Stomach smooth muscle (tissue), 2 donors: ENCODE measurements around the gene TMED8.
"Not testable (repeated sequence)": the region's sequence is repeated elsewhere in the genome, so short reads cannot be mapped to it uniquely, and the experiment has no call there.

Experiments used
- H3K27ac ChIP-seq: one replicate; pipeline ENCODE4 v1.7.0; 2013; ENCODE audit warnings: mild to moderate bottlenecking, low read length, inconsistent platforms
- H3K27me3 ChIP-seq, 2 donors: one replicate each; pipeline ENCODE4 v1.7.0; 2013; ENCODE audit warnings: low read length in 2 of 2; ENCODE audit not compliant: insufficient read depth in 2 of 2, control insufficient read depth in 1 of 2
- H3K36me3 ChIP-seq, 2 donors: one replicate each; pipeline ENCODE4 v1.7.0; 2013; ENCODE audit warnings: low read length in 2 of 2; ENCODE audit not compliant: control insufficient read depth in 2 of 2, insufficient read depth in 2 of 2
- H3K4me1 ChIP-seq: one replicate; pipeline ENCODE4 v1.7.0; 2013; ENCODE audit warnings: low read length; ENCODE audit not compliant: control insufficient read depth, insufficient read depth
- H3K4me3 ChIP-seq, 2 donors: one replicate each; pipeline ENCODE4 v1.7.0; 2013; ENCODE audit warnings: low read length in 2 of 2
- H3K9ac ChIP-seq, 2 donors: one replicate each; pipeline ENCODE4 v1.7.0; 2013; ENCODE audit warnings: low read length in 2 of 2, mild to moderate bottlenecking in 1 of 2
- H3K9me3 ChIP-seq, 2 donors: one replicate each; pipeline ENCODE4 v1.7.0; 2013; ENCODE audit warnings: low read length in 2 of 2; ENCODE audit not compliant: control insufficient read depth in 2 of 2
- donor health status: healthy.
- donor health status: Pancreatic carcinoma.

TMED8 gene, protein sequence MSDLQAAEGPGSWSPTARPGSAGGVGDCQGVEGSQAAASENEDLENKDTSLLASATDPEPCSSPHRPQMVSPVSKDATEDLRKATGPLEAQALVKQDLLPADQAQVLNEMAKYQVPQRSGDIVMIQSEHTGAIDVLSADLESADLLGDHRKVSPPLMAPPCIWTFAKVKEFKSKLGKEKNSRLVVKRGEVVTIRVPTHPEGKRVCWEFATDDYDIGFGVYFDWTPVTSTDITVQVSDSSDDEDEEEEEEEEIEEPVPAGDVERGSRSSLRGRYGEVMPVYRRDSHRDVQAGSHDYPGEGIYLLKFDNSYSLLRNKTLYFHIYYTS

GRCh38 chr14:77376771-77377501 is at the start of gene TMED8, which contains the start of gene SAMD15:
TSS of gene TMED8 (minus strand) at chr14:77377094. CDS start at chr14:77377053, 41 bp downstream.
TSS of gene SAMD15 (plus strand) at chr14:77377379. CDS start at chr14:77377419, 40 bp downstream.
- H3K27ac ChIP-seq = peak within 1 kb of the TSS; percentile 66
- H3K4me1 ChIP-seq = peaks cover 13% of the 10 kb centered on the region
- H3K27me3 ChIP-seq = no peaks in the 10 kb centered on the region
- H3K9ac ChIP-seq = peak within 1 kb of the TSS; percentile 82 to 88
- peak within 1 kb of the TSS; percentile 86 to 91 for H3K4me3 ChIP-seq
- no peaks in the 10 kb centered on the region for H3K9me3 ChIP-seq
- no peaks in the 10 kb centered on the region for H3K36me3 ChIP-seq

GRCh38 chr14:77426396-77426795 is 49.5 kb upstream of the TMED8 start:
- H3K4me1 ChIP-seq = no peaks in the 10 kb centered on the region
- H3K9ac ChIP-seq = no peak overlapping the region
- H3K9me3 ChIP-seq = no peaks in the 10 kb centered on the region
- peaks cover 60 to 61% of the 10 kb centered on the region in 2 donors for H3K36me3 ChIP-seq
- no peak overlapping the region for H3K4me3 ChIP-seq
- no peaks in the 10 kb centered on the region for H3K27me3 ChIP-seq
- H3K27ac ChIP-seq = no peak overlapping the region

GRCh38 chr14:77424862-77425261 is 48.0 kb upstream of the TMED8 start:
- peaks cover 56 to 60% of the 10 kb centered on the region in 2 donors for H3K36me3 ChIP-seq

DNA sequence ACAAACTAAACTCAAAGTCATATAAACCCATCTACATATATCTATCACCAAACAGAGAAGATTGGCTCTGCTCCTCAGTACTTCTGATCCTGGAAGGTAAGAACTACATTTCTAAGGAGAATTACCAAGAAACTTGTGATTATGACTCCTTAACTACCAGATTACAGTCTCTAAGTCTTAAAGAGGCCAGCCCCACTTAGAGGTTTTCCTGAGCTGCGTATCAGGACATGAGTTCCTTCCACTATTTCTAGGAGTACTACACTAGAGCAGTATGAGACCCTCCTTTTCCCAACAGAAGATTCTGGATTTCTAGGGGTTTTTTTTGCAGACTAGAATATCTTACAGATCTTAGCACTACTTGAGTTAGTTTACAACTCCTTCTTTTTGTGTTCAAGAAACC is 46.5 kb upstream of the TMED8 start, which contains the start of gene NOXRED1:
Gene NOXRED1 (minus strand): TSS at position 101 of the 400 bp plus-strand sequence. CDS start 634 bp downstream, outside the sequence.
- H3K27me3 ChIP-seq = no peaks in the 10 kb centered on the region
- H3K4me1 ChIP-seq = no peaks in the 10 kb centered on the region
- peaks cover 43 to 48% of the 10 kb centered on the region in 2 donors for H3K36me3 ChIP-seq
- peaks cover 2 to 7% of the 10 kb centered on the region in 2 donors for H3K9me3 ChIP-seq
- H3K27ac ChIP-seq = no peak within 1 kb of the TSS
- H3K4me3 ChIP-seq = no peak within 1 kb of the TSS
- H3K9ac ChIP-seq = no peak within 1 kb of the TSS

More at GRCh38 chr14:77424862-77425261, 48.0 kb upstream of the TMED8 start:
- Histone ChIP-seq H3K4me1 (no peaks in the 10 kb centered on the region), H3K27me3 (no peaks in the 10 kb centered on the region), H3K9me3 (peaks cover 2% of the 10 kb centered on the region in 2 donors), H3K9ac (no peak overlapping the region), H3K4me3 (no peak overlapping the region), H3K27ac (no peak overlapping the region)

DNA sequence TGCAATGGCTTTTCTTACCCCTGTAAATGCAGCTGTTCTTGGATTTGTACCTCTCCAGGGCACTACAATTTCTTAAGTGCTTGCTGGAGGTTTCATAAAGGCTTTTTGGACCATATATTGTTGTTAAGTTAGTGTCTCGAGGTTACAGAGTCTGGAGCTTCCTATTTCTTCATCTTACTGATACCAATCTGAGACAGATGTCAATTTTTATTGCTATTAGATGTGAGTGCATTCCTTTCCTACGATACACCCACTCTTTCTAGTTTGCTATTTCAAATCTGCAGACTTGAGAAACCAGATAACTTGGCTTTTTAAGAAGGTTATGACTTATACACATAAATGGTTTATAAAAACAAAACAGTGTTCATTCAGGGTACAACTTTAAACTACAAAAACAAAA is 44.3 kb upstream of the TMED8 start:
- H3K9ac ChIP-seq = no peak overlapping the region
- peaks cover 22 to 26% of the 10 kb centered on the region in 2 donors for H3K36me3 ChIP-seq
- no peak overlapping the region for H3K4me3 ChIP-seq
- no peaks in the 10 kb centered on the region for H3K27me3 ChIP-seq
- peaks cover 2 to 7% of the 10 kb centered on the region in 2 donors for H3K9me3 ChIP-seq
- no peaks in the 10 kb centered on the region for H3K4me1 ChIP-seq
- no peak overlapping the region for H3K27ac ChIP-seq

GRCh38 chr14:77416836-77417235 is 39.9 kb upstream of the TMED8 start:
- H3K36me3 ChIP-seq = peaks cover 0 to 4% of the 10 kb centered on the region in 2 donors
- H3K27ac ChIP-seq = no peak overlapping the region
- no peaks in the 10 kb centered on the region for H3K4me1 ChIP-seq
- H3K9ac ChIP-seq = no peak overlapping the region
- H3K4me3 ChIP-seq = no peak overlapping the region
- peaks cover 2 to 7% of the 10 kb centered on the region in 2 donors for H3K9me3 ChIP-seq
- H3K27me3 ChIP-seq = no peaks in the 10 kb centered on the region

DNA sequence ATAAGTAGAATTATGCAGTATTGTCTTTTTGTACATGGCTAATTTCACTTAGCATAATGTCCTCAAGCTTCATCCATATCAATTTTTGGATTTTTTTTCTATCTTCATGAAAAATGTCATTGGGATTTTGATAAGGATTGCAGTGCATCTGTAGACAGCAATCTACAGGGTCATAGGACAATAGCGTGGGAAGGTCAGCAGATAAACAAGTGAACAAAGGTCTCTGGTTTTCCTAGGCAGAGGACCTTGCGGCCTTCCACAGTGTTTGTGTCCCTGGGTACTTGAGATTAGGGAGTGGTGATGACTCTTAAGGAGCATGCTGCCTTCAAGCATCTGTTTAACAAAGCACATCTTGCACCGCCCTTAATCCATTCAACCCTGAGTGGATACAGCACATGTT is 39.2 kb upstream of the TMED8 start:
- H3K9ac ChIP-seq, H3K27me3 ChIP-seq, H3K27ac ChIP-seq, H3K9me3 ChIP-seq, H3K4me1 ChIP-seq, H3K36me3 ChIP-seq, H3K4me3 ChIP-seq: not testable (repeated sequence)

GRCh38 chr14:77415403-77416030 is 38.6 kb upstream of the TMED8 start:
- not testable (repeated sequence) for H3K4me1 ChIP-seq, H3K9ac ChIP-seq, H3K4me3 ChIP-seq, H3K27ac ChIP-seq, H3K27me3 ChIP-seq, H3K36me3 ChIP-seq, H3K9me3 ChIP-seq

DNA sequence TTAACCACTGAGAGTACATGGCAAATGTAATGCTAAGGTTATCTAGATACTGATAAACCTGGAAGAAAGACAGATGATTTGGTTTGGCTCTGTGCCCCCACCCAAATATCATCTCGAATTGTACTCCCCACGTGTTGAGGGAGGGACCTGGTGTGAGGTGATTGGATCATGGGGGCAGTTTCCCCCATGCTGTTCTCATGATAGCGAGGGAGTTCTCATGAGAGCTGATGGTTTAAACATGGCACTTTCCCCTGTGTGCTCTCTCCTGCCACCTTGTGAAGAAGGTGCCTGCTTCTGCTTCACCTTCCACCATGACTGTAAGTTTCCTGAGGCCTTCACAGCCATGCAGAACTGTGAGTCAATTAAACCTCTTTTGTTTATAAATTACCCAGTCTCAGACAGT is 32.2 kb upstream of the TMED8 start:
- Histone ChIP-seq H3K9ac (no peak overlapping the region), H3K27ac (no peak overlapping the region), H3K9me3 (no peaks in the 10 kb centered on the region), H3K27me3 (no peaks in the 10 kb centered on the region), H3K4me3 (no peak overlapping the region), H3K4me1 (no peaks in the 10 kb centered on the region), H3K36me3 (no peaks in the 10 kb centered on the region)

- no peaks in the 10 kb centered on the region for H3K4me1 ChIP-seq
- H3K9me3 ChIP-seq = no peaks in the 10 kb centered on the region
- no peak overlapping the region for H3K4me3 ChIP-seq
- no peak overlapping the region for H3K9ac ChIP-seq
- H3K27ac ChIP-seq = no peak overlapping the region
- H3K36me3 ChIP-seq = no peaks in the 10 kb centered on the region
- H3K27me3 ChIP-seq = no peaks in the 10 kb centered on the region
Measured at GRCh38 chr14:77407158-77407557, 30.3 kb upstream of the TMED8 start.
